Right atrium auricular region (tissue), 2 donors: Measurements from ENCODE around the gene SLC39A8. TPM values are rescaled to one million over a fixed set of nuclear protein-coding genes. Genes with fewer than 3 reads are reported as not detected.

ENCODE experiments used
- DNase-seq: peaks from one replicate; pipeline ENCODE4 v3.0.0-alpha.2; 2019; ENCODE audit warnings: low spot score
- H3K27ac ChIP-seq, 2 donors: fragments of 200-600 bp; sonication (generic); 1 replicate in 1 of 2; 2 replicates in 1 of 2; pipeline ENCODE4 v1.5.1; 2016 to 2019
- H3K27me3 ChIP-seq, 2 donors: fragments of 200-600 bp; sonication (generic); one replicate each; pipeline versions ENCODE4 v1.5.1 to v1.6.0; 2017 to 2019
- H3K36me3 ChIP-seq: fragments of 200-600 bp; sonication (generic); one replicate; pipeline ENCODE4 v1.5.1; 2016
- H3K4me1 ChIP-seq, 2 donors: fragments of 200-600 bp; sonication (generic); one replicate each; pipeline versions ENCODE4 v1.5.1 to v1.6.0; 2017 to 2019
- H3K4me3 ChIP-seq, 2 donors: fragments of 200-600 bp; sonication (generic); 1 replicate in 1 of 2; 2 replicates in 1 of 2; pipeline ENCODE4 v1.5.1; 2017 to 2019; ENCODE audit warnings: mild to moderate bottlenecking in 1 of 2, moderate library complexity in 1 of 2
- H3K9me3 ChIP-seq, 2 donors: fragments of 200-600 bp; sonication (generic); one replicate each; pipeline ENCODE4 v1.5.1; 2019
- CTCF ChIP-seq, 2 donors: fragments of 200-600 bp; sonication (generic); IDR thresholded peaks; one replicate each; pipeline ENCODE4 v1.5.1; 2019; ENCODE audit warnings: antibody characterized with exemption in 2 of 2
- total RNA-seq, 2 donors: library from RNA; depleted of rRNA; stranded (reverse); fragments of >200 nt; gene quantifications; one replicate each; pipeline ENCODE4 v1.1.0, GENCODE V29; 2016

SLC39A8 gene
- total RNA-seq, 2 donors from 2014 or later = 64.3 to 143 TPM

GRCh38 chr4:102268355-102268754 lies 76.9 kb downstream of the SLC39A8 start:
- H3K9me3 ChIP-seq = no peaks in the 10 kb centered on the region
- DNase-seq = no peak
- no peak overlapping the region for H3K27ac ChIP-seq
- no peak overlapping the region for H3K4me3 ChIP-seq
- H3K36me3 ChIP-seq = no peaks in the 10 kb centered on the region
- no peaks in the 10 kb centered on the region for H3K4me1 ChIP-seq
- no peak for TF ChIP-seq CTCF (IDR thresholded peaks at IDR 0.05)
- H3K27me3 ChIP-seq = no peaks in the 10 kb centered on the region

- Histone ChIP-seq H3K27me3 (no peaks in the 10 kb centered on the region), H3K27ac (no peak overlapping the region), H3K4me1 (no peaks in the 10 kb centered on the region), H3K9me3 (no peaks in the 10 kb centered on the region), H3K4me3 (no peak overlapping the region), H3K36me3 (no peaks in the 10 kb centered on the region)
- no peak for DNase-seq
- peak in 1 of 2 donors; percentile 45 for TF ChIP-seq CTCF (IDR thresholded peaks at IDR 0.05)
Measured at GRCh38 chr4:102263024-102263787, 82.1 kb downstream of the SLC39A8 start.

- no peak overlapping the region for H3K27ac ChIP-seq
Measured at GRCh38 chr4:102259702-102260101, 85.6 kb downstream of the SLC39A8 start.

GRCh38 chr4:102259081-102259480 lies 86.2 kb downstream of the SLC39A8 start:
- no peak overlapping the region for H3K4me3 ChIP-seq
- no peaks in the 10 kb centered on the region for H3K36me3 ChIP-seq
- no peak for TF ChIP-seq CTCF (IDR thresholded peaks at IDR 0.05)
- H3K4me1 ChIP-seq = no peaks in the 10 kb centered on the region
- no peak for DNase-seq
- H3K27me3 ChIP-seq = no peaks in the 10 kb centered on the region
- H3K9me3 ChIP-seq = no peaks in the 10 kb centered on the region
- no peak overlapping the region for H3K27ac ChIP-seq

More at GRCh38 chr4:102259702-102260101, 85.6 kb downstream of the SLC39A8 start:
- no peaks in the 10 kb centered on the region for H3K36me3 ChIP-seq
- no peak for TF ChIP-seq CTCF (IDR thresholded peaks at IDR 0.05)
- no peak overlapping the region for H3K4me3 ChIP-seq
- H3K27me3 ChIP-seq = no peaks in the 10 kb centered on the region
- no peaks in the 10 kb centered on the region for H3K4me1 ChIP-seq
- H3K9me3 ChIP-seq = no peaks in the 10 kb centered on the region
- DNase-seq = no peak

- Histone ChIP-seq H3K4me3 (no peak overlapping the region), H3K9me3 (no peaks in the 10 kb centered on the region), H3K27me3 (no peaks in the 10 kb centered on the region), H3K27ac (no peak overlapping the region), H3K4me1 (no peaks in the 10 kb centered on the region), H3K36me3 (no peaks in the 10 kb centered on the region)
- no peak for TF ChIP-seq CTCF (IDR thresholded peaks at IDR 0.05)
- no peak for DNase-seq
Measured at GRCh38 chr4:102256321-102256720, 89.0 kb downstream of the SLC39A8 start.

GRCh38 chr4:102253860-102254259 lies 91.4 kb downstream of the SLC39A8 start:
- no peaks in the 10 kb centered on the region for H3K27me3 ChIP-seq
- no peak overlapping the region for H3K27ac ChIP-seq
- TF ChIP-seq CTCF (IDR thresholded peaks at IDR 0.05) = no peak
- DNase-seq = no peak
- no peak overlapping the region for H3K4me3 ChIP-seq
- H3K4me1 ChIP-seq = no peaks in the 10 kb centered on the region
- H3K9me3 ChIP-seq = no peaks in the 10 kb centered on the region
- no peaks in the 10 kb centered on the region for H3K36me3 ChIP-seq
